Testis (tissue), 3 donors: ENCODE measurements around the gene UCP3. TPM values are rescaled to one million over a fixed set of nuclear protein-coding genes. Genes with fewer than 3 reads are reported as not detected.

Source experiments
- DNase-seq: peaks from one replicate; pipeline ENCODE4 v3.0.0-alpha.2; 2019
- H3K27ac ChIP-seq, 2 donors: fragments of 200-600 bp; sonication (generic); one replicate each; pipeline ENCODE4 v1.5.1; 2019
- H3K27me3 ChIP-seq: fragments of 200-600 bp; sonication (generic); one replicate; pipeline ENCODE4 v1.5.1; 2019
- H3K36me3 ChIP-seq: fragments of 200-600 bp; sonication (generic); one replicate; pipeline ENCODE4 v1.5.1; 2017; ENCODE audit warnings: low read depth; ENCODE audit errors: missing control alignments
- H3K4me1 ChIP-seq: fragments of 200-600 bp; sonication (generic); one replicate; pipeline ENCODE4 v1.5.1; 2019
- H3K4me3 ChIP-seq, 2 donors: fragments of 200-600 bp; sonication (generic); one replicate each; pipeline ENCODE4 v1.5.1; 2017 to 2019
- H3K9me3 ChIP-seq: fragments of 200-600 bp; sonication (generic); one replicate; pipeline ENCODE4 v1.5.1; 2017
- CTCF ChIP-seq, 3 experiments: fragments of 450-650 bp in 2 of 3; fragments of 200-600 bp in 1 of 3; sonication (generic) in 1 of 3; IDR thresholded peaks; one replicate each; pipeline ENCODE4 v1.5.1; 2016 to 2019; ENCODE audit warnings: antibody characterized with exemption in 3 of 3, mild to moderate bottlenecking in 2 of 3, moderate library complexity in 1 of 3
- POLR2A ChIP-seq: fragments of 450-650 bp; IDR thresholded peaks from one replicate; pipeline ENCODE4 v1.6.1; 2017; ENCODE audit warnings: antibody characterized with exemption, mild to moderate bottlenecking, moderate library complexity
- WGBS, 2 donors: methylation state at CpG; one replicate each; pipeline ENCODE4 v1.1.5; 2018; 5-methylcytosine and 5-hydroxymethylcytosine counted together
- intact Hi-C: fragments of 100-400 bp; cut with DNase I; formaldehyde crosslinking; loops from one replicate; pipeline ENCODE4 v1.15.1; 2023; ENCODE audit warnings: low total_unique reads
- polyA plus RNA-seq: library from polyadenylated mRNA; stranded (reverse); fragments of 350-450 nt; fragmentation: Illumina TruSeq; extraction: RNeasy Lipid Tissue Mini Kit (QIAGEN cat#74804); gene quantifications from one replicate; pipeline ENCODE4 v1.2.3, GENCODE V29; 2014; ENCODE audit warnings: low read depth, low replicate concordance; ENCODE audit not compliant: insufficient read depth
- total RNA-seq, 2 donors: library from RNA; depleted of rRNA; stranded (reverse); fragments of >200 nt; gene quantifications; one replicate each; pipeline ENCODE4 v1.2.3, GENCODE V29; 2016

Gene UCP3
- total and polyA plus RNA-seq, 3 donors from 2014 or later = 5.8 to 10.0 (median 9.7) TPM

DNA sequence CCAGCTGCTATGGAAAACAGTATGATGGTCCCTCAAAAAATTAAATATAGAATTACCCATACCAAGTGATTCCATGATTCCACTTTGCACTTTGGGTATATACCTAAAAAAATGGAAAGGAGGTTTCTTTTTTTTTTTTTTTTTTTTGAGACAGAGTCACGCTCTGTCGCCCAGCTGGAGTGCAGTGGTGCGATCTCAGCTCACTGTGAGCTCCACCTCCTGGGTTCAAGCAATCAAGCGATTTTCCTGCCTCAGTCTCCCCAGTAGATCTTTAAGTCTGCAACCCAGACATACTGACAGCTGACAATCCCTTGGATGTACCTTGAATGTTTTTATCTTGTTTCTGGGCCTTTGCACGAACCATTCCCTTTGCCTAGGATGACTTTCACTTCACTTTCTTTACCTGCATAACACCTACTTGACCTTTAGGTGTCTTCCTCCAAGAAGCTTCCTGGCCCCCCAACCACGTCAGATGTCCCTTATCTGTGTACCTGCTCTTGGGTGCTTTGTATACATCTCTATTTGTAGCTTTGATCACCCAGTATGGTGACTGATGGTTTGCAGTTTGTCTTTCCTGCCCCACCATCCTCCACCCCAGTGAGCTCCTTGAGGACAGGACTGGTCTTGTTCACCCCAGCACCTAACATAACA is 11.6 kb downstream of the UCP3 start:
- DNase-seq = no peak
- Histone ChIP-seq H3K4me3 (no peak overlapping the region), H3K27me3 (no peaks in the 10 kb centered on the region), H3K36me3 (no peaks in the 10 kb centered on the region), H3K27ac (no peak overlapping the region), H3K9me3 (no peaks in the 10 kb centered on the region), H3K4me1 (no peaks in the 10 kb centered on the region)
- WGBS, 2 donors = 88 to 94% methylated on average over 6 of the region's 6 CpGs
- intact Hi-C loops = no loop called here
- TF ChIP-seq CTCF (IDR thresholded peaks at IDR 0.05) (no peak), POLR2A (no peak)

DNA sequence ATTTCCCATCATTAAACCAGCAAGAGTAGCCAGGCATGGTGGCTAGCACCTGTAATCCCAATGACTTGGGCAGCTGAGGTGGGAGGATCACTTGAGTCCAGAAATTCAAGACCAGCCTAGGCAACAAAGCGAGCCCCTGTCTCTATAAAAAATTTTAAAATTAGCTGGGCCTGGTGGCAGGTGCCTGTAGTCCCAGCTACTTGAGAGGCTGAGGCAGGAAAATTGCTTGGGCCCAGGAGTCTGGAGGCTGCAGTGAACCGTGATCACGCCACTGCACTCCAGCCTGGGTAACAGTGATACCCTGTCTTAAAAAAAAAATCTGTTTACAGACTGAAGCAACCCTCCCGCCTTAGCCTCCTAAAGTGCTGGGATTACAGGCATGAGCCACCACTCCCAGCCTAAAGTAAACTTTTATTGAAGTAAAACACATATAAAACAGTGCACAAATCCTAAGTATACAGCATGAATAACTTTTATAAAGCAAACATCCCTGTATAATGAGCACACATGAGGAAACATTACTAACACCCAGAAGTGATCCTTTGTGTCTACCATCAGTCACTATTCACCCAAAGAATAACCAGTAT is 12.6 kb downstream of the UCP3 start:
- no peak overlapping the region for H3K27ac ChIP-seq
- intact Hi-C loops = no loop called here
- no peaks in the 10 kb centered on the region for H3K36me3 ChIP-seq
- DNase-seq = no peak
- no peak overlapping the region for H3K4me3 ChIP-seq
- H3K9me3 ChIP-seq = no peaks in the 10 kb centered on the region
- no peaks in the 10 kb centered on the region for H3K27me3 ChIP-seq
- TF ChIP-seq CTCF (IDR thresholded peaks at IDR 0.05) (no peak), POLR2A (no peak)
- WGBS, 2 donors = 90 to 96% methylated on average over 4 of the region's 4 CpGs
- no peaks in the 10 kb centered on the region for H3K4me1 ChIP-seq

DNA sequence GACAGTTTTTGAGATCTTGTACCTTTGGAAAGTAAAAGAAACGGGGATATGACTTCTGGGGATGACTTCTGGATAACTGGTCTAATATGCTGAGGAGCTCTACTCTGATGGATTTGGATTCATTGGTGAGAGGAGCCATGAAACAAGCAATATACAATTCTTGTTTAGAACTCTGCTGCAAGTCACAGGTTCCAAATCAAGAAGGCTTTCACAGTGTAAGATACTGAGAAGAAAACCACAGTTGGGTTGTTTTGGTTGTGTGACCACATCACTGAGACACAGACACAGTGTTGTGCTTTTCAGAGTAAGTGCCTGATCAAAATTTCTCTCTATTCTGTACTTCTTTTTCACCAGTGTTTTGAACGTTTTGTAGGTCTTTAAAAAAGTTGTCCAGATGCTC is 13.2 kb downstream of the UCP3 start:
- Histone ChIP-seq H3K27me3 (no peaks in the 10 kb centered on the region), H3K36me3 (no peaks in the 10 kb centered on the region), H3K27ac (no peak overlapping the region), H3K4me1 (no peaks in the 10 kb centered on the region), H3K4me3 (no peak overlapping the region), H3K9me3 (no peaks in the 10 kb centered on the region)
- TF ChIP-seq CTCF (IDR thresholded peaks at IDR 0.05) = no peak
- TF ChIP-seq POLR2A = no peak
- DNase-seq = no peak
- intact Hi-C loops = no loop called here
- WGBS, 2 donors = 74 to 83% methylated on average over 2 of the region's 2 CpGs

GRCh38 chr11:73995247-73995646 is 13.6 kb downstream of the UCP3 start:
- WGBS, 2 donors = 62 to 87% methylated on average over 2 of the region's 2 CpGs
- TF ChIP-seq POLR2A (no peak), CTCF (IDR thresholded peaks at IDR 0.05) (no peak)

More at GRCh38 chr11:73995247-73995646, 13.6 kb downstream of the UCP3 start:
- Histone ChIP-seq H3K4me1 (no peaks in the 10 kb centered on the region), H3K27ac (no peak overlapping the region), H3K9me3 (no peaks in the 10 kb centered on the region), H3K27me3 (no peaks in the 10 kb centered on the region), H3K4me3 (no peak overlapping the region), H3K36me3 (no peaks in the 10 kb centered on the region)
- no peak for DNase-seq
- intact Hi-C loops = no loop called here
